HPDE6-E6E7 (cell line): ENCODE results near the gene PTPRCAP.
"Not testable (repeated sequence)": the region's sequence is repeated elsewhere in the genome, so short reads cannot be mapped to it uniquely, and the experiment has no call there.

Experiments
- DNase-seq: peaks from one replicate; pipeline ENCODE4 v3.0.0; 2011; ENCODE audit warnings: missing footprints; ENCODE audit errors: extremely low spot score

PTPRCAP gene

DNA sequence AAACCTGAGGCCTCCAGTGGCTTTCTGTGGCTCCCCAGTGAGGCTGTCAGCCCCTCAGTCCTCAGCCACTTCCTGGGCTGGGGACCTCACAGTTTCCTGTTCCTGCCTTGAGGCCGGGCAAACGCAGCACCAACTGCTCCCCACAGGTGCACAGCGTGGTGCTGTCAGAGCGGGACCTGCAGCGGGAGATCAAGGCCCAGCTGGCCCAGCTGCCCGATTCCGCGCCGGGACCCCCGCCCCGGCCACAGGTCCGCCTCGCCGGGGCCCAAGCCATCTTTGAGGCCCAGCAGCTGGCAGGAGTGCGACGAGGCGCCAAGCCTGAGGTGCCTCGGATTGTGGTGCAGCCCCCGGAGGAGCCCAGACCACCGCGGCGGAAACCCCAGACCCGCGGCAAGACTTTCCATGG is 28.2 kb downstream of the PTPRCAP start:
- no peak for DNase-seq

DNA sequence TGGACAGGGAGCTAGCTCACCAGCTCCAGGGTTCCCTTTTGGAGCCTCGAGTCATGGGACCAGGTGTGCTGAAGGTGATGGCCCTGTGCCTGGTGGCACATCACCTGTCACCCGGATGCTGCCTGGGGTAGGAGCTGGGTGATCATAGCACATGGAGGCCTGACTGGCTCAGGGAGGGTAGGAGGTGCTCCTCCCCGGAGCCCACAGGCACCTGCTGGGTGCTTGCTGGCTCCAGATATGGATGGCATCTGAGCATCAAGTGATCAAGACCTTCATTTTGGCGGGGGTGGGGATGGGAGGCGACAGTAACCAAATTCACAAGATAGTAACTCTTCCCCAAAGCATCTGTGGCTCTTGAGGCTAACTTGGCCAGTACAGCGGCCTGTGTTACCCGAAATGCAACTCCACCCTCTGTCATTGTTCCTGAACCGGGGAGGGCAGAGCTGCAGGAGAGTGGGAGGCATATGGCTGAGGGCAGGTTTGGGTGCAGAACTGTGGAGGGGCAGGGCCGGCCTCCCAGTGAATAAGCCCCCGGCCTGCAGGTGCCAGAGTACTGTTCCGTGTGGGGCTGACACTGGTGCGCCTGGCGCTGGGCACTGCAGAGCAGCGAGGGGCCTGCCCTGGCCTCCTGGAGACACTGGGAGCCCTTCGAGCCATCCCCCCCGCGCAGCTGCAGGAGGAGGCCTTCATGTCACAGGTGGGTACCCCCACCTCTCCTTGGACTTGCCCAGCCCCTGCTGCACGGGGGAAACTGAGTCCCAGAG is 28.9 kb downstream of the PTPRCAP start:
- no peak for DNase-seq

DNA sequence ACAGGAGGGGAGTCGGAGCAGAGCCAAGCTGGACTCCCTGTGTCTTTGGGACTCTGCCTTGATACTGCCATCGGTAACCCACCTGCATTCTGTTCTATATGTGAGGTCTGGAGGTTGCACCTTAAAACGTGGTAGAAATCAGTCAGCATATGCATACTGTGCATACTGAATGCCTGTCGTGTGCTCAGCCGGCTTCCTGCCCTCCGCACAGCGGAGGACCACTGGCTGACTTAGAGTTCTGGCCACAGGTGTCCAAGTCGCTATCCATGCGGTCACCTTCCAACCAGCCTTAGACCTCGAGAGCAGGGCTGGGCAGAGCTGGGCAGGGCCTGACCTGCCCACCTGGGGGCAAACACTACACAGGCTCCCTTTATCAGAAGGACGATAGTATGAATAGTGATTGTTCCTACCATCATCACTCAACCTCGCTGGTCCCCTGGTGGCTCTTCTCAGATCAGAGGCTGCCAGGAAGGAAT is 29.8 kb downstream of the PTPRCAP start:
- DNase-seq, result no peak

DNA sequence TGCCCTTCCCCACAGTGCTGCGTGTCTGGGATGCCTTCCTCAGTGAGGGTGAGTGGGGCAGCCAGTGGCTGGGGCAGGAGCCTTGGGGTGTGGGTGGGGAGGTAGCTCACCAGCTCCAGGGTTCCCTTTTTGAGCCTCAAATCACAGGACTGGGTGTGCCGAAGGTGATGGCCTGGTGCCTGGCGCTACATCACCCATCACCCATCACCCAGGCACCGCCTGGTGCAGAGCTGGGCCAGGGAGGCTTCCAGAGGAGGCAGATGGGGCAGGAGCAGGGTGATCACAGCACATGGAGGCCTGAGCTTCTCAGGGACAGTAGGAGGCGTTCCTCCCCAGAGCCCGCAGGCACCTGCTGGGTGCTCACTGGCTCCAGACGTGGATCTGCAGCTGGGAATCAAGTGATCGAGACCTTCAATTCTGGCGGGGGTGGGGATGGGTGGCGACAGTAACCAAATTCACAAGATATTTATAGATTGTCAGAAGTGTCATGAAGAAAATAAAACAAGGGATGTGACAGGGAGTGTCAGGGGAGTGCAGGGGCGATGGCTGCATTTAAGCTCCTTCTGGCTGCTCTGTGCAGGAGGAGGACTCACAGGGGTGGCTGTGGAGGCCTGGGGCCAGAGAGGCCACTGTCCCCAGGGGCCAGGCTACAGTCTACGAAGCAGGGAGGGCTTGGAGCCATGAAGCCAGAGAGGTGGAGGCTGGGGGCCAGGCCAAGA is 30.4 kb downstream of the PTPRCAP start:
- DNase-seq, result no peak

DNA sequence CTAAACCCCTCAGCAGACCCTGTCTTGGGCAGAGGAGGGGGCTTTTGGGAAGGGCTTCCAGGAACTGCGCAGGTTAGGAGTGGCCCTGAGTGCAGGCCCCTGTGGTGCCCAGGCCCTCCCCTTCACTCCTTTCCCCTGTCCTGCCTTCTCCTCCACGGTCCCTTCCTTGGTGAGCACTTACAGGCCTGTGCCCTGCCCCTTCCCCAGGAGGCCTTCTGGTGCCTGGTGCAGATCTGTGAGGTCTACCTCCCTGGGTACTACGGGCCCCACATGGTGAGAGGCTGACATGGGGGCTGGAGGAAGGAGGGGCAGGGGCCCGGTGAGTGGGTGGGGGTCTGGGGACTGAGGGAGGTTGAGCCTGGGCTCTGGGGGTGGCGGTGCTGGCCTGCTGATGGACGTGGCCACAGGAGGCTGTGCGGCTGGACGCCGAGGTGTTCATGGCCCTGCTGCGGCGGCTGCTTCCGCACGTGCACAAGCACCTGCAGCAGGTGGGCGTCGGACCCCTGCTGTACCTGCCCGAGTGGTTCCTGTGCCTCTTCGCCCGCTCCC is 31.0 kb downstream of the PTPRCAP start:
- DNase-seq, result no peak

DNA sequence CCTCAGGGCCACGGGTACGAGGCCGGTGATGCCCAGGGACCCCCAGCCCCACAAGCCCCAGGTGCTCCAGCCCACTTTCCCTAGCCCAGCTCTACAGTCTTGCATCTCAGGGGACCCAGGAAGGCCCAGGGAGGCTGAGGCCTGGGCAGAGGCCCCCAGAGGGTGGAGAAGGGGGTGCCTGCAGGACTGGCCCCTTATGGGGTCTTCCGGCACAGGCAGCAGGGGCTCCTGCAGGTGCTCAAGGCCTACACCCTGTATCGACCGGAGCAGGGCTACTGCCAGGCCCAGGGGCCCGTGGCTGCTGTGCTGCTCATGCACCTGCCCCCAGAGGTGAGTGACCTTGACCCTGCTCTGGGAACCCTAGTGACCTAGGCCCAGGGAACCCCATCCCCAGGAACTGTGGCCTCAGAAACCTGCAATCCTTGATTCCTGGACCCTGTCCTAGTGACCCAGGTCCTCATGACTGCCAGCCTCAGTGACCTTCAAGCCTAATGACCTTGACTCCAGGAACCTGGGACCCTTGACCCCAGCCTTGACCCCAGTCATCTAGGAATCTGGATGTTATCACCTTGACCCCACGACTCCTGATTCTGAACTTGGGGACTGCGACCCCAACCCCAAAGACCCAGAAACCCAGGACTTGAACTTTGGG is 31.7 kb downstream of the PTPRCAP start:
- no peak for DNase-seq

DNA sequence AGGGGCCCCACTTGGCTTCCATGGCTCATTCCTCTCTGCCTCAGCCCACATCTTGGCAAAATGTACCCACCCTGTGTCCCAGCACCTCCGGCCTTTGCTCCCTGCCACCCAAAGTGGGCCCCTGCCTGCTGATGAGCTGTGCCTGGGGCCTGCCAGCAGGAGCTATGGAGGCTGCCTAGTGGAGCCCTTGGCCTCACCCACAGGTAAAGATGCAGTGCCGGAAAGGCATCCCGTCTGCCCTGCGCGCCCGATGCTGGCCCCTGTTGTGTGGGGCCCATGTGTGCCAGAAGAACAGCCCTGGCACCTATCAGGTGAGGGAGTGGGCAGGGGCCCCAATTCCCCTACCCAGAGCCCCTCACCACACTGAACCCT is 32.3 kb downstream of the PTPRCAP start:
- no peak for DNase-seq

DNA sequence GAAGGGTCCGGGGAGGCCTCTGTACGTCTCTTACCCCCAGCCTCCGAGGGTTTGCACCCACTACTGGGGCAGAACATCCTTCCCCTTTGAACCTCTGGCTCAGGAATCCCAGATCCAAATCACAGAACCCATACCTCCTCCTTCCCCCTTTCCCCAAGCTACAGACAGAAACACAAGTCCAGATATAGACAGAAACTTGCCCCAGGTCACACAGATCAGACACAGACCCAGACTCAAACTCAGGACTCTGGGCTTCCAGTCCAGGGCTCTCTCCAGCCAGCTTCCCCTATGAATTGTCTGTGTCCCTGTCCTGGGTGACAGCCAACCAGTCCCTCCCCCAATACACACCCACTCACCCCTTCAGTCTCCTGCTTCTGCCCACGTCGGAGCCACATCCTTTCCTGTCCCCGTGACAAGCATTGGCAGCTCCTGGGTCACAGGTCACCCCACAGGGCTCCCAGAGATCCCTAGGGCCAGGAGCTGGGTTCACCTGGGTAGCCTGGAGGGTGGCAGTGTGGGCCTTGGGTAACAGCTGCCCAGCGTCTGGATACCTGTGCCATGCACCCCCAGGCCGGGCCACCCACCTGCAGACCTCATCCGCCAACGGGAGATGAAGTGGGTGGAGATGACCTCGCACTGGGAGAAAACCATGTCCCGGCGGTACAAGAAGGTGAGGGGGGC is 32.8 kb downstream of the PTPRCAP start:
- DNase-seq, result no peak

DNA sequence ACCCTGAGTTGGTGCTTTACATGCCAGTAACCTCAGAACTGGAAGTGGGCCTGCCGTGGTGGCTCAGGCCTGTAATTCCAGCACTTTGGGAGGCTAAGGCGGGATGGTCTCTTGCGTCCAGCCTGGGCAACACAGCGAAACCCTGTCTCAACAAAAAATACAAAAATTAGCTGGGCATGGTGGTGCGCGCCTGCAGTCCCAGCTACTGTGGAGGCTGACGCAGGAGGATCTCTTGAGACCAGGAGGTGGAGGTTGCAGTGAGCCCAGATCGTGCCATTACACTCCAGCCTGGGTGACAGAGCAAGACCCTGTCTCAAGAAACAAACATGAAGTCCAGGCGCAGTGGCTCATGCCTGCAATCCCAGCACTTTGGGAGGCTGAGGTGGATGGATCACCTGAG is 34.4 kb downstream of the PTPRCAP start:
- DNase-seq, result not testable (repeated sequence)

DNA sequence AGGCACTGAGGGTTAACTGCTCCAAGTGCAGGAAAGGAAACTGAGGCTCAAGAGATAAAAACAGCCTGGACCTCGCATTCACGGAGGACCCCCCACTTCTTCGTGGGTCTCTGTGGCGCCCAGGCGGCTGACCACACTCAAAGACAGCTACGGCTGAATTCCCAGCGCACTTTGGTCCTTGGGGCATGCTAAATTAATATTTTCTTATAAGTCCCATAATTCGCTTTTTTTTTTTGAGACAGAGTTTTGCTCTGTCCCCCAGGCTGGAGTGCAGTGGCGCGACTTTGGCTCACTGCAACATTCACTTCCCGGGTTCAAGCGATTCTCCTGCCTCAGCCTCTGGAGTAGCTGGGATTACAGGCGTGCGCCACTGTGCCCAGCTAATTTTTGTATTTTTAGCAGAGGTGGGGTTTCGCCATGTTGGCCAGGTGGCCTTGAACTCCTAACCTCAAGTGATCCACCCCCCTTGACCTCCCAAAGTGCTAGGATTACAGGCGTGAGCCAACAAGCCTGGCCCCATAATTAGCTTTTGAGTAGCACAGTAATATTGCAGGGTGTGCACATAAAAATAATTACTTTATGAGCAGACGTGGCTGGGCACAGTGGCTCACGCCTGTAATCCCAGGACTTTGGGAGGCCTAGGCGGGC is 35.2 kb downstream of the PTPRCAP start:
- not testable (repeated sequence) for DNase-seq

DNA sequence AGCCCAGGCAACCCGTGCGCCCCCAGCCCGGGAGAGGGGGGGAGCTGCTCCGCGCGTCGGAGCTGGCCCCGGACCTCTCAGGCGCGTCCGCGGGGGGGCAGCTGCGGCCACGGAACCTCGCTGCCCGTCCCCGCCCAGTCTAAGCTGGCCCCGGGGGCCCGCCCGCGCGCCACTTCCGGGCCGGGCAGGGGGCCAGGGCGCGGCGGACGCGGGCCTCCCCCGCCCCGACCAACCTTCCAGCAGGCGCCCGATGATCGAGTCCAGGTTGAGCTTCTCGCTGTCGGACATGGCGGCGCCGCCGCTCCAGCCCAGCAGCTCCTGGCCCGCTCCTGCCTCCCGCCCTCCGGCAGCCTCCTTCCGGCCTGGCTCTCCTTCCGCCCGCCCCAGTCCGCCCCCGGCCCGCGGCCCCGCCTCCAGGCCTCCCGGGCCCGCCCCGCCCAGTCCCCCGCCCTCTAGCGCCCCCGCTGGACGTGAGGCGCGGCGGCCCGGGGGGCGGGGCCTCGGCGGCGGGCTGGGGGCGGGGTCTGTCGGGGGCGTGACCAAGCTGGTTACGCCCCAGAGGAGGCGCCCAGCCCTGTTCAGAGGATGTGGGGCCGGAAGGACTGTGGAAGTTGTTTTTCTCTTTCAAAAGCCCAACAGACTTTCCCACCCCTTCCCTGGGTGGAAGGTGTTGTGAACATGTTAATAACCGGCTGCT is 35.8 kb downstream of the PTPRCAP start, which contains the start of gene PPP1CA:
Gene PPP1CA (minus strand): TSS at position 364 of the 697 bp plus-strand sequence. CDS start 76 bp downstream, at position 288.
- DNase-seq, result peak; percentile 91

DNA sequence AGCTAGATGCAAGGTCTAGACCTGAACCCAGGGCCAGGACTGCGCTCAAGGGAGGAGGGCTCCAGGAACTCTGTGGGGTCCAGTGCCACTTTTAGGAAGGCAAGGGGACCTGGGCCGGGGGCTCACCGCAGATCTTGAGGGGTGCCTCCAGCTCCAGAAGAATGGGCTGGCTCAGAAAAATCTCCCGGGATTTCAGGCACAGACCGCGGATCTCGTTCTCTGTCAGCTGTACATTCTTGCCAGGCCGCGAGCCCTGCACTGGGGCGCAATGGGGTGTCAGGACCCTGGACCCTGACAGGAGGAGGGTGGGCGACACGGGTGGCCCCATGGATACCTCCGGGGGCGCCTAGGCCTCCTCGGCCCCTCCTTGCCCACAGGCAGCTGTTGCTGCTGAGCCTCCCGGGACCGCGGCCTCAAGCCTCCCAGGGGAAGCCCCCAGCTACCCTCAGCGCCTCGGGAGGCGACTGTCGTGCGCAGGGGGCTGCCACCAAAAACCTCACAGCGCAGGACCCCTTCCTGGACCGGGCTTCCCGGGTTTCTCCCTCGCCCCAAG is 36.5 kb downstream of the PTPRCAP start:
- DNase-seq, result no peak

DNA sequence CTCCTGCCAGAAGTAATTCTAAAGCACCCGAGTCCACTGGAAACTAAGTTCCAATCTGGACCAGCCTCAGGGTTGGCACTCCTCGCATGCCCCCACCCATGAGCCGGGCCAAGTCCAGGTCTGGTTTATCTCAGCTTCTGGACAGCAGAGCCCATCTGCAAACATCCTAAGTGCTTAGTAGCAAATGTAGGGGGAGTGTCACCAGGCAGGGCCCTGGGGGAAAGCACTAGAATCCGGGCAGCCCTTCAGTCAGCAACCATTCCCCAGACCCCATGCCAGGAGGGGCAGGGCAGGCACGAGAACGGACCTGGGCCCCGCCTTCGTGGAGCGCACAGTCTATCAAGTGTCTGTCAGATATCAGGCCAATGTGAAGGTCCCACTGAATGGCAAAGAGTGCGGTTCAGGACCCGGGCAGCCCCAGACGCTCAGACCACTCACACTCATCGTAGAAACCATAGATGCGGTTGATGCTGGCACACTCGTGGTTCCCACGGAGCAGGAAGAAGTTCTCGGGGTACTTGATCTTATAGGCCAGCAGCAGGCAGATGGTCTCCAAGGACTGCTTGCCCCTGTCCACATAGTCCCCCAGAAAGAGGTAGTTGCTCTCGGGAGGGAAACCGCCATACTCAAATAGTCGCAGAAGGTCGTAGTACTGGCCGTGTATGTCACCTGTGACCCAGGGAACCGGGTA is 37.1 kb downstream of the PTPRCAP start:
- DNase-seq, result no peak

DNA sequence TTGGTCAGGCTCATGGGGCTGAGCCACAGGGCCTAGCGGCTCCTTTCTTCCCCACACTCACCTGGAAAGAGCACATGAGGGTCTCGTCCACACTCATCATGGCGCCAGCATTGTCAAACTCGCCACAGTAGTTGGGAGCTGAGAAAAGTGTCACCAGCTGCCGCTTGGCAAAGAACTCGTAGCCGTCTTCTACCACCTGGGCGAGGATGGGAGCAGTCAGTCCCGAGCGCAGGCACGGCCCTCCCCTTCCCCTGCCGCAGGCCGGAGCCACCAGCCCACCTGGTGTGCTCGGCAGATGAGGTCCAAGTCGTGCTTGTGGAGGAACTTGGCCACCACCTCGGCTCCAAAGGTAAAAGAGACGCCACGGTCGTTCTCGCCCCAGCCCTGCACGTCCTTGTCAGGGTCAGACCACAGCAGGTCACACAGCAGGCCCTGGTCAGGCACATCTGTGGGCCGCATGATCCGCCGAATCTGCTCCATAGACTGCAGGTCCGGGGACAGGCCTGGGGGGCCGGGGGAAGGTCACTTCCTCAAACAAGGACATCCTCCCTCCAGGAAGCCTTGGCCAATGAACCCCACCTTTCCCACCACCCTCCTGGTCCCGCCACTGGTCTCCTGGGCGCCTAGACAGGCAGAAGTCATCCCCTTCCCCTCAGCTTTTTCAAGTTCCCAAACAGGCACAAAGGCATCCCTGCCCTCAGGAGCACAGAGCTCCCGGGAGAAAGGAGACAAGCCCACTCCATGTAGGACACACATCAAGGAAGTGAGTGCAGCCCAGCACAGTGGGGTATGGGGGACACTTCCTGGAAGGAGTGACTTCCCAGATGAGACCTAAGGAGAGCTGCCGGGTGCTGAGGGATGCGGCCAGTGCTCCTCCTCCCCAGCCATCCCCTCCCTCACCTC is 38.6 kb downstream of the PTPRCAP start:
- DNase-seq, result no peak

DNA sequence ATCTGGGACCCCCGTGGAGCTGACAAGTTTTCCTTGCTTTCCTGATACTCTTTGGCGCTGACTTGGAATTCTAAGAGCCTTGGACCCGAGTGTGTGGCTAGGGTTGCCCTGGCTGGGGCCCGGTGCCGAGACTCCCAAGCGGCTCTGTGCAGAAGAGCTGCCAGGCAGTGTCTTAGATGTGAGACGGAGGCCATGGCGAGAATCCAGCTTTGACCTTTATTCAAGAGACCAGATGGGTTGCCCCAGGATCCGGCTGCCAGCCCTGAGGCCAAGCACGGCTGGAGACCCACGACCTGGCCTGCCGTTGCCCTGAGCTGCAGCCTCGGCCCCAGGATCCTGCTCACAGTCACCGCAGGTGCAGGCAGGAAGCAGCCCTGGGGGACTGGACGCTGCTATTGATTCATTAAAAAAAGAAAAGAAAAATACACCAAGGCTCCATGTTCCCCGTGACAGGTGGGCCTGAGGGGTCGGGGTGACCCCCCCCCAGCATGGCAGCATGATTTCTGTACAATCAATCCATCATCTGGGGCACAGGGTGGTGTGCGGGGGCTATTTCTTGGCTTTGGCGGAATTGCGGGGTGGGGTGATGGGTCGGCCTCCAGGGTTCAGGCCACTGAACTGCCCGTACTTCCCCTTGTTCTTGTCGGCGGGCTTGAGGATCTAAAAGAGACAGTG is 39.4 kb downstream of the PTPRCAP start:
- no peak for DNase-seq

DNA sequence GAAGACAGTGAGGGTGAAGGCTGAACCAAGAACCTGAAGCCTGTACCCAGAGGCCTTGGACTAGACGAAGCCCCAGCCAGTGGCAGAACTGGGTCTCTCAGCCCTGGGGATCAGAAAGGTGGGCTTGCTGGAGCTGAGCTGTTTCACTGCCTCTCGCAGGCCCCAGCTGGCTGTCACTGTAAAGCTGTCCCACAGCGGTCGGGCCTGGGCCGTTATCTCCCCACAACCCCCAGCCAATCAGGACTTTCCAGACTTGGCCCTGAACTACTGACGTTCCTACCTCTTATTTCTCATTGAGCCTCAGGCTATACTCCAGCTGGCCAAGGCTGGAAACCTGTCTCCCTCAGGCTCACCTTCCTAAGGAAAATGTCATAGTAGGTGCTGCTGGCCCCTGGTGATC is 39.9 kb downstream of the PTPRCAP start:
- DNase-seq, result no peak

DNA sequence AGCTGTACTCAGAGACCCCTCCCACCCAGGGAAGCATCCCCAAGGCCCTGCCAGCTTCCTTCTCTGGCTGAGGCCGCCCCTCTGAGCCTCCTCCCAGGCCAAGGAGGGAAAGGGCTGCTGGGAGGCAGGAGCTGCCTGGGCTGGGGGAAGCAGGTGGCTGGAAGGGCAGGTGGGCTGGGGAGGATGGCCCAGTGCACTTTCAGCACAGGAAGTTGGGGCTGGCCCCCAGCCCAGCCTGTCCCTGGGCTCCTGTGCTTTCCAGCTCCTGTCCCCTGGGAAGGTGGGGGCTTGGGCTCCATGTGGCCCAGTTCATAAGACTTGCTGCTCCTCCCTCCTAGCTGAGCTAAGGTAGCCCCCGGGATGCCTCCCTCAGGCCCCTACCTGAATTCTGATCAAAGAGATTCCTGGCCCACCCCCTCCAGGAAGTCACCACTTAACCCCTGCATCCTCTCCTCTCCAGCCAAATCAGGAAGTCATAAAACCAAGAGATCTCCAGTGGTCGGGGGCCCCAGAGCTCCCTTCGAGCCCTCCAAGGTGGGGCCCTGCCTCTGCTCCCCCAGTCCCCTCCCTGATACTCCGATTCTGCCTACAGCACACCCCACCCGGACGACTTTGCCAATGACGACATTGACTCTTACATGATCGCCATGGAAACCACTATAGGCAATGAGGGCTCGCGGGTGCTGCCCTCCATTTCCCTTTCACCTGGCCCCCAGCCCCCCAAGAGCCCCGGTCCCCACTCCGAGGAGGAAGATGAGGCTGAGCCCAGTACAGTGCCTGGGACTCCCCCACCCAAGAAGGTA is 40.7 kb downstream of the PTPRCAP start:
- DNase-seq, result no peak
